ENCODE measurements around the gene PNPLA4. TPM values are rescaled to one million over a fixed set of nuclear protein-coding genes. Genes with fewer than 3 reads are reported as not detected.

PNPLA4 gene
- total RNA-seq, 1 experiment from 2014 or later, result 14.1 TPM

GRCh38 chrX:7965436-7965835, 38.2 kb upstream of the PNPLA4 start:
- intact Hi-C loops (cut with micrococcal nuclease; ENCODE audit: unreplicated experiment), result no loop called here
- Histone ChIP-seq H3K4me1 (ENCODE audit: insufficient read depth, low read length, poor library complexity, severe bottlenecking) (no peaks in the 10 kb centered on the region), H3K36me3 (ENCODE audit: insufficient read depth, low read length, poor library complexity, severe bottlenecking) (no peaks in the 10 kb centered on the region), H3K27ac (ENCODE audit: low read depth, low read length, poor library complexity, severe bottlenecking) (no peak overlapping the region), H3K4me3 (ENCODE audit: low read depth, low read length, poor library complexity, severe bottlenecking) (no peak overlapping the region), H3K27me3 (replicated peaks; ENCODE audit: insufficient read depth, low read depth, low read length, poor library complexity) (no peaks in the 10 kb centered on the region), H3K9me3 (ENCODE audit: low read depth, low read length, poor library complexity, severe bottlenecking) (no peaks in the 10 kb centered on the region)
- ChIA-PET CTCF (no interaction called here), POLR2A (ENCODE audit: low non-redundant PET) (no interaction called here)
- TF ChIP-seq EZH2 (IDR thresholded peaks at IDR 0.05; ENCODE audit: borderline replicate concordance, low read depth, low read length, poor library complexity, severe bottlenecking), result no peak
- no peak for TF ChIP-seq CTCF (conservative IDR thresholded peaks at IDR 0.05; ENCODE audit: low read depth, low read length)
- BruUV-seq (replicated peaks), result no TSS peak
- DNase-seq (ENCODE audit: low spot score), result no peak

GRCh38 chrX:7960246-7960645, 33.0 kb upstream of the PNPLA4 start:
- BruUV-seq (replicated peaks), result no TSS peak
- ChIA-PET POLR2A (ENCODE audit: low non-redundant PET) (no interaction called here), CTCF (no interaction called here)
- no peaks in the 10 kb centered on the region for H3K36me3 ChIP-seq (ENCODE audit: insufficient read depth, low read length, poor library complexity, severe bottlenecking)
- H3K4me1 ChIP-seq (ENCODE audit: insufficient read depth, low read length, poor library complexity, severe bottlenecking), result no peaks in the 10 kb centered on the region
- H3K27me3 ChIP-seq (replicated peaks; ENCODE audit: insufficient read depth, low read depth, low read length, poor library complexity), result no peaks in the 10 kb centered on the region
- no peak for TF ChIP-seq CTCF (conservative IDR thresholded peaks at IDR 0.05; ENCODE audit: low read depth, low read length)
- TF ChIP-seq EZH2 (IDR thresholded peaks at IDR 0.05; ENCODE audit: borderline replicate concordance, low read depth, low read length, poor library complexity, severe bottlenecking), result no peak
- no peaks in the 10 kb centered on the region for H3K9me3 ChIP-seq (ENCODE audit: low read depth, low read length, poor library complexity, severe bottlenecking)
- no peak overlapping the region for H3K27ac ChIP-seq (ENCODE audit: low read depth, low read length, poor library complexity, severe bottlenecking)
- intact Hi-C loops (cut with micrococcal nuclease; ENCODE audit: unreplicated experiment), result no loop called here
- DNase-seq (ENCODE audit: low spot score), result no peak
- no peak overlapping the region for H3K4me3 ChIP-seq (ENCODE audit: low read depth, low read length, poor library complexity, severe bottlenecking)

- Histone ChIP-seq H3K36me3 (ENCODE audit: insufficient read depth, low read length, poor library complexity, severe bottlenecking) (no peaks in the 10 kb centered on the region), H3K4me1 (ENCODE audit: insufficient read depth, low read length, poor library complexity, severe bottlenecking) (no peaks in the 10 kb centered on the region), H3K27me3 (replicated peaks; ENCODE audit: insufficient read depth, low read depth, low read length, poor library complexity) (no peaks in the 10 kb centered on the region), H3K27ac (ENCODE audit: low read depth, low read length, poor library complexity, severe bottlenecking) (no peak overlapping the region), H3K4me3 (ENCODE audit: low read depth, low read length, poor library complexity, severe bottlenecking) (no peak overlapping the region), H3K9me3 (ENCODE audit: low read depth, low read length, poor library complexity, severe bottlenecking) (no peaks in the 10 kb centered on the region)
- TF ChIP-seq EZH2 (IDR thresholded peaks at IDR 0.05; ENCODE audit: borderline replicate concordance, low read depth, low read length, poor library complexity, severe bottlenecking) (no peak), CTCF (conservative IDR thresholded peaks at IDR 0.05; ENCODE audit: low read depth, low read length) (no peak)
- POLR2A ChIA-PET (ENCODE audit: low non-redundant PET), result no interaction called here
- intact Hi-C loops (cut with micrococcal nuclease; ENCODE audit: unreplicated experiment), result no loop called here
- CTCF ChIA-PET, result no interaction called here
- BruUV-seq (replicated peaks), result no TSS peak
- no peak for DNase-seq (ENCODE audit: low spot score)
Measured at GRCh38 chrX:7953446-7953845, 26.2 kb upstream of the PNPLA4 start.
